Peyer's patch (tissue), 4 donors: ENCODE results near the gene C4A. TPM values are rescaled to one million over a fixed set of nuclear protein-coding genes. Genes with fewer than 3 reads are reported as not detected.
A peak's percentile ranks its signal among the peaks of the same experiment; 100 is the strongest.
"Not testable (repeated sequence)": the region's sequence is repeated elsewhere in the genome, so short reads cannot be mapped to it uniquely, and the experiment has no call there.

Experiments
- DNase-seq, 3 donors: peaks; one replicate each; pipeline ENCODE4 v3.0.0-alpha.2; 2017 to 2019
- H3K27ac ChIP-seq, 4 donors: fragments of 200-600 bp; sonication (generic); one replicate each; pipeline ENCODE4 v1.5.1; 2016 to 2019
- H3K27me3 ChIP-seq, 2 donors: fragments of 200-600 bp; sonication (generic); one replicate each; pipeline ENCODE4 v1.5.1; 2019
- H3K36me3 ChIP-seq, 3 donors: fragments of 200-600 bp; sonication (generic); one replicate each; pipeline ENCODE4 v1.5.1; 2016 to 2019
- H3K4me1 ChIP-seq, 4 donors: fragments of 200-600 bp; sonication (generic); one replicate each; pipeline ENCODE4 v1.5.1; 2016 to 2019
- H3K4me3 ChIP-seq, 4 donors: fragments of 200-600 bp; sonication (generic); 1 replicate in 3 of 4; 2 replicates in 1 of 4; pipeline ENCODE4 v1.5.1; 2016 to 2019; ENCODE audit warnings: mild to moderate bottlenecking in 1 of 4
- H3K9me3 ChIP-seq, 4 donors: fragments of 200-600 bp; sonication (generic); one replicate each; pipeline ENCODE4 v1.5.1; 2016 to 2019; ENCODE audit warnings: mild to moderate bottlenecking in 1 of 4
- POLR2A ChIP-seq, 2 donors: fragments of 450-650 bp; IDR thresholded peaks; one replicate each; pipeline ENCODE4 v1.5.1; 2017; ENCODE audit warnings: antibody characterized with exemption in 2 of 2, mild to moderate bottlenecking in 2 of 2, moderate library complexity in 2 of 2
- total RNA-seq, 4 donors: library from RNA; depleted of rRNA; stranded (reverse); fragments of >200 nt; gene quantifications; one replicate each; pipeline ENCODE4 v1.1.0, GENCODE V29; 2016
- TF ChIP-seq, protein P1 (sequence below), 6 experiments: fragments of 450-650 bp in 4 of 6; fragments of 200-600 bp in 2 of 6; sonication (generic) in 1 of 6; IDR thresholded peaks; one replicate each; pipeline ENCODE4 v1.5.1; 2017 to 2019; ENCODE audit warnings: antibody characterized with exemption in 6 of 6, mild to moderate bottlenecking in 3 of 6, moderate library complexity in 1 of 6

Gene C4A
- total RNA-seq, 4 donors from 2014 or later, result 13.7 to 56.9 (median 20.8) TPM

DNA sequence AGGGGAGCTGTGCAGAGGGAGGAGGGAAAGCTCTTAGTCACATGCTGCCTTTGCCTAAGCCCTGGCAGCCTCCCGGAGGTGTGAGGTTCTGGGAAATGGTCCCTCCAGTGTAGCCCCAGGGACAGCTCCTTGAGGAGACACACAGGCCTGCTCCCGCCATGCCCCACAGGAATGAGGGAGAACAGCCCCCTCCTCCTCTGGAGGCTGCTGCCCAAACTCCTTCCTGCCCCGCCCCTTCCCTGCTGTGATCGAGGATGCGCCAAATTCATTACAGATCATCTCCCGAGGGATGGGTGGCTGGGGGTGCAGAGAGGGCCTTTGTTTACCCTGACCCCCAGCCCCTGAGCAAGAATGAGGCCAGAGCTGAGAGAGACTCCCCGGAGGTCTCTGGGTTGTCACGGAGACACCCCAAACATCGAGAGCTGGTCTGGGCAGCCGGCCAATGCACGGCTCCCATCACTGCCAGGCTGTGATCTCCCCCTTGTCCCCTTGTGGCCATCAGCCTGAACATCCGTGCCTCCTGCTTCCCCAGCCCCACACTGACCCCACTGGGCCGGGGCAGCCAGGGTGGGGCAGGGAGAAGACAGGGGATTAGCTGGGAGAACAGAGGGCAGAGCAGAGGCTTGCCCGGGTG is 64.7 kb downstream of the C4A start:
- TF ChIP-seq, protein P1, sequence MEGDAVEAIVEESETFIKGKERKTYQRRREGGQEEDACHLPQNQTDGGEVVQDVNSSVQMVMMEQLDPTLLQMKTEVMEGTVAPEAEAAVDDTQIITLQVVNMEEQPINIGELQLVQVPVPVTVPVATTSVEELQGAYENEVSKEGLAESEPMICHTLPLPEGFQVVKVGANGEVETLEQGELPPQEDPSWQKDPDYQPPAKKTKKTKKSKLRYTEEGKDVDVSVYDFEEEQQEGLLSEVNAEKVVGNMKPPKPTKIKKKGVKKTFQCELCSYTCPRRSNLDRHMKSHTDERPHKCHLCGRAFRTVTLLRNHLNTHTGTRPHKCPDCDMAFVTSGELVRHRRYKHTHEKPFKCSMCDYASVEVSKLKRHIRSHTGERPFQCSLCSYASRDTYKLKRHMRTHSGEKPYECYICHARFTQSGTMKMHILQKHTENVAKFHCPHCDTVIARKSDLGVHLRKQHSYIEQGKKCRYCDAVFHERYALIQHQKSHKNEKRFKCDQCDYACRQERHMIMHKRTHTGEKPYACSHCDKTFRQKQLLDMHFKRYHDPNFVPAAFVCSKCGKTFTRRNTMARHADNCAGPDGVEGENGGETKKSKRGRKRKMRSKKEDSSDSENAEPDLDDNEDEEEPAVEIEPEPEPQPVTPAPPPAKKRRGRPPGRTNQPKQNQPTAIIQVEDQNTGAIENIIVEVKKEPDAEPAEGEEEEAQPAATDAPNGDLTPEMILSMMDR (IDR thresholded peaks at IDR 0.05), result no peak
- no peak for TF ChIP-seq POLR2A (IDR thresholded peaks at IDR 0.05)
- H3K27ac ChIP-seq, result peak overlapping the region; percentile 60 to 74 (median 66)
- no peaks in the 10 kb centered on the region for H3K36me3 ChIP-seq
- H3K4me3 ChIP-seq, result no peak overlapping the region
- H3K4me1 ChIP-seq, result peaks cover 0 to 6% (median 4%) of the 10 kb centered on the region in 4 donors
- no peaks in the 10 kb centered on the region for H3K9me3 ChIP-seq
- DNase-seq, result no peak
- no peaks in the 10 kb centered on the region for H3K27me3 ChIP-seq

DNA sequence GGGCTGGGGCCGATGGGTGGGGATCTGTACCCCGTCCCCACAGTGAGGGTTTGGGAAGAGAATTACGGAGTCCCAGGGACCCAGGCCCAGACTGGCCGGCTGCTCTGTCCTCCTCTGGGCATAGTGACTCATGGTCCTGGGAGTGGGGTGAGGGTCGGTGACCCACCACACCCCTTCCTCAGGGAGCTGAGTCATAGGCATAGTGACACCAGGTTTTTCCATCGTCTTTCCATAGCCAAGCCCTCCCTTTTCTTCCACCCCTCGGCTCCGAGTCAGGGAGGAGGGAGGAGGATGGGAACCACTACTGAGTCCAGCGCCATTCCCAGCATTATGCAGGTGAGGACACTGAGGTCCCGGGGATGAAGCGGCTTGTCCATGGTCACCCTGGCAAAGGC is 65.2 kb downstream of the C4A start:
- TF ChIP-seq, protein P1 (IDR thresholded peaks at IDR 0.05), result no peak
- TF ChIP-seq POLR2A (IDR thresholded peaks at IDR 0.05), result no peak
- H3K4me1 ChIP-seq, result peaks cover 0 to 6% (median 4%) of the 10 kb centered on the region in 4 donors
- no peaks in the 10 kb centered on the region for H3K9me3 ChIP-seq
- no peak overlapping the region for H3K4me3 ChIP-seq
- peak in 1 of 3 donors; percentile 56 for DNase-seq
- no peaks in the 10 kb centered on the region for H3K27me3 ChIP-seq
- no peaks in the 10 kb centered on the region for H3K36me3 ChIP-seq
- H3K27ac ChIP-seq, result peak overlapping the region; percentile 60 to 74 (median 66)

DNA sequence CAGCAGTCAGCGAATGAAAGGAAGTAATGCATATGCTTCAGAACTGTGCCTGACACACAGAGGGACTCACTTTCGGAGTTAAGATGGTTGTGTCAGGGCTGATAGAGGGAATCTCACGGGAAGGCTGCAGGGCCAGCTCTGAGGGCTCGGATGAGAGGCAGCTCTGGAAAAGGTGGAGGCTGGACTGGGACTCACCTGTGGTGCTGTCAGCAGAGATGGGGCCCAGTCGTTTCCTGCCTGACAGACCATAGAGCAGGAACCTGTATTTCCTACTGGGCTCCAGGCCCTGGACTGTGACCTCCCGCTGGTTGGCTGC is 65.6 kb downstream of the C4A start:
- no peak for TF ChIP-seq POLR2A (IDR thresholded peaks at IDR 0.05)
- TF ChIP-seq, protein P1 (IDR thresholded peaks at IDR 0.05), result no peak
- Histone ChIP-seq H3K9me3 (no peaks in the 10 kb centered on the region), H3K27me3 (no peaks in the 10 kb centered on the region), H3K4me3 (no peak overlapping the region), H3K4me1 (peaks cover 0 to 6% (median 4%) of the 10 kb centered on the region in 4 donors), H3K36me3 (no peaks in the 10 kb centered on the region), H3K27ac (peak overlapping the region; percentile 60 to 74 (median 66))
- DNase-seq, result no peak

DNA sequence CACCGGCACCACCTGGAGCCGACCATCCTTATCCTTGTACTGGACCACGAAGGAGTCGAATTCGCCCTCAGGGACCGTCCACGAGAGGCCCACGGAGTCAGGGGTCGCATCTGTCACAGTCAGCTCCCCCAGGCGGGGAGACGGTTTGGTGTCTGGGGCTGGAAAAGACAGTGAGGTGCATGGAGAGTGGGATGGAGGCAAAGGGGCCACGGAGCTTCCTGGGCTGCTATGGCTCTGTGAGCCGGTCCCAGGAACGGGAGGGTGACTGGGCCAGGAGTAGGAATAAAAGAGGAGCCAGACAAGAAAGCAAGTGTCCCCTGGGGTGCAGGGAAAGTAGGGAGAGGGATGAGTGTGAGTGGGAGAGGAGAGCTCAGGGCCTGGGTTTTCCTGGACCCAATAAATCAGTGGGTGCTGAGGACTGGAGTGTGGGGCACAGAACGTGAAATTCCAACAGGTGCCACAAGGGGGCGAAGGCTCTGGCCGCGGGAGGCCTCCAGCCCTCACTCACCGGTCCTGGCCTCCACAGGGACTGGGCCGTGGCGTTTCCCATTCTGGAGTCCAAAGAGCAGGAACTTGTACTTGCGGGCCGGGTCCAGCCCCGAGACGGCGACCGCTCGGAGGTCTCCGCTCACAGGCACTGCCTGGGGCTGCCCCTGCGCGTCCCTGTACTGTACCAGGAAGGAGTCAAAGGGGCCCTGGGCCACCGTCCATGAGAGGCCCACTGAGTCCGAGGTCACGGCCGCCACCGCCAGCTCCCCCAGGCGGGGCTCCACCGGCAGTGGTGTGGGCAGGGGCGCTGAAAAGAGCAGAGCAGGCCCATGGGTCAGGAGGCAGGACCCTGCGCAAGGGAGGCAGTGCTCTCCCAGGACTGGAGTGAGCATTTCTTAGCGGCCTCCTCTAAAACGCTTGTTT is 66.3 kb downstream of the C4A start:
- H3K36me3 ChIP-seq, result no peaks in the 10 kb centered on the region
- TF ChIP-seq, protein P1 (IDR thresholded peaks at IDR 0.05), result peak; percentile 79 to 88 (median 82)
- no peak for TF ChIP-seq POLR2A (IDR thresholded peaks at IDR 0.05)
- H3K9me3 ChIP-seq, result no peaks in the 10 kb centered on the region
- H3K4me3 ChIP-seq, result peak overlapping the region in 1 of 4 donors; percentile 20
- no peaks in the 10 kb centered on the region for H3K27me3 ChIP-seq
- DNase-seq, result peak; percentile 56 to 89 (median 85)
- peak overlapping the region; percentile 46 to 74 (median 66) for H3K27ac ChIP-seq
- H3K4me1 ChIP-seq, result peaks cover 0 to 6% (median 4%) of the 10 kb centered on the region in 4 donors

DNA sequence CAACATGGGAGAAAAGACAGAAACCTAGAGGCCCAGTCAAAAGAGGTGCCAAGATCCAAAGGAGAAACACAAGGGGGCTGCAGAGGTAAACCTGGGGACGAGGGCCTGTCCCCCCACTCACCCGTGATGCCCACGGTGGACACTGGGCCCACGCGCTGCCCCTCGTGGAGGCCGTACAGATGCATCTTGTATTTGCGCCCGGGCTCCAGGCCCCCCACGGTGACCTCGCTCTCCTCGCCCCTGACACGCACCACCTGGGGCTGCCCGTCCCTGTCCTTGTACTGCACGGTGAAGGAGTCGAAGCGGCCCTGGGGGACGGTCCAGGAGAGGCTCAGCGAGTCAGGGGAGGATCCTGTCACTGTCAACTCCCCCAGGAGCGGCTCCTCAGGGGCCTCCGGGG is 67.3 kb downstream of the C4A start:
- not testable (repeated sequence) for H3K4me3 ChIP-seq, DNase-seq, H3K9me3 ChIP-seq, H3K27me3 ChIP-seq, H3K27ac ChIP-seq, H3K36me3 ChIP-seq, H3K4me1 ChIP-seq

DNA sequence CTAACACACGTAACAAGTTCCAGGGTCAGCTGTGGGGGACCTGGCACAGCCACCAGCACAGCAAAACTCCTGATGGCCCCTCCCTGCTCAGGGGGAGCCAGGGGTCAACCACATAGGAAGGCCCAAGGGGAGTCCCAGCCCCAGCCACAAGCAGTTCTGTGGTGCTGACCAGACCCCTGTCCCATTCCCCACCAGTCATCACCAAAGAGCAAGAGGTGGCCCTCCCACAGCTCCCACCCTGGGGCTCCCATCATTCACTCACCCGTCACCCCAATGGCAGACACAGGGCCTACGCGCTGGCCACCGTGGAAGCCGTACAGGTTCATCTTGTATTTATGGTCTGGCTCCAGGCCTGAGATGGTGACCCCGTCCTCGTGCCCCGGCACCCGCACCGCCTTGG is 67.9 kb downstream of the C4A start:
- H3K27ac ChIP-seq, DNase-seq, H3K9me3 ChIP-seq, H3K36me3 ChIP-seq, H3K4me3 ChIP-seq, H3K4me1 ChIP-seq, H3K27me3 ChIP-seq: not testable (repeated sequence)
